Effector CD8-positive, alpha-beta T cell (primary cell): Measurements from ENCODE around the gene KIF3A.

Experiments
- DNase-seq: peaks from one replicate; lab custom pipeline; 2025; lab: John Stamatoyannopoulos, UW

Gene KIF3A

DNA sequence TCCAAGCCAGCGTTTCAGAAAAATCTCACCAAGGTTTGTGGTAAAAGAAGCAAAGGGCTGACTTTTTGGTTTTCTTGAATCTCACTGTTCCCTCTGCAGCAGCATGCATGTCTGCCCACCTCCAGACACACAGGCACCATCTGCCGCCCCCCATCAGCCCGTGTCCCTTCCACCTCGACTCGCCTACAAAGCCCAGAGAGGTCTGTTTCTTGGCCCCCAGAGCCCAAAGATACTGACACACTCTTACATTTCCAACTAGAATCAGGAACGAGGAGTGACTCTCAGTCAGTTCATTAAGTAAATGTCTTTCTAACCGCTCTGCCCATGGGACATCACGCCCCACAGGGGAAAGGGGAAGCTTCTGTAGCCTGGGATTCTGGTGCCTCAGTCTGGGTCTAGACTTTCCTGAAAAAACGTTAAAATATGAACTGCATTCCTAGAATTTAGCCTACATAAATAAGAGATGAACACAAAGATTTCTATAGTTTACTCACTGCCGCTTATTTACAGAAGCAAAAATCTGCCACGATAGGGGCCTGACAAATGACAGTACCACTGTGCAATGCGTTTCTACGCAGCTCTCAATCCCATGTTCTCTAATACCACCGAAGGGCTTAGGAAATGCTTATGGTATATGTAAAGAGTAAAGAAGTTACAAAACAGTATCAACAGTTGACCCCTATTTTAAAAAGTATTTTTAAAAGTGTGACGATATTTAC, 59.5 kb downstream of the KIF3A start:
- DNase-seq, result no peak

DNA sequence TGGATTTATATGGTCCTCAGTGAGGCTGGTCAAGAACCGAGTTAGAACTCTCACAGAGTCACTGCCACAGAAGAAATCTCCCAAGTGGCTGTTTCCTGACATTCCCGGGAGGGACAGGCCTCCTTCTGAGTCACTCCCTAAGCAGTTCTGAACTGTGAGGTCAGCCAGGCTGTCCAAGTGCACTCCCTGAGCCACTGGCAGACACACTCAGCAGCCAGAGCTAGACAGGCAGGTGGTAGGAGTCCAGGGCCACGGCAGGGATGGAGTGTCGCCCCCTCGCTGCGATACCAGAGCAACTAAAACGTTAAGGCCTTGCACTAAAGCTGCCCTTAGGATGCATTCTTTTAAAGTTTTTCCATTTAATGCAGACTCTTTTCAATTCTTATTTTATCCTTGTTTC, 60.2 kb downstream of the KIF3A start:
- DNase-seq, result no peak

DNA sequence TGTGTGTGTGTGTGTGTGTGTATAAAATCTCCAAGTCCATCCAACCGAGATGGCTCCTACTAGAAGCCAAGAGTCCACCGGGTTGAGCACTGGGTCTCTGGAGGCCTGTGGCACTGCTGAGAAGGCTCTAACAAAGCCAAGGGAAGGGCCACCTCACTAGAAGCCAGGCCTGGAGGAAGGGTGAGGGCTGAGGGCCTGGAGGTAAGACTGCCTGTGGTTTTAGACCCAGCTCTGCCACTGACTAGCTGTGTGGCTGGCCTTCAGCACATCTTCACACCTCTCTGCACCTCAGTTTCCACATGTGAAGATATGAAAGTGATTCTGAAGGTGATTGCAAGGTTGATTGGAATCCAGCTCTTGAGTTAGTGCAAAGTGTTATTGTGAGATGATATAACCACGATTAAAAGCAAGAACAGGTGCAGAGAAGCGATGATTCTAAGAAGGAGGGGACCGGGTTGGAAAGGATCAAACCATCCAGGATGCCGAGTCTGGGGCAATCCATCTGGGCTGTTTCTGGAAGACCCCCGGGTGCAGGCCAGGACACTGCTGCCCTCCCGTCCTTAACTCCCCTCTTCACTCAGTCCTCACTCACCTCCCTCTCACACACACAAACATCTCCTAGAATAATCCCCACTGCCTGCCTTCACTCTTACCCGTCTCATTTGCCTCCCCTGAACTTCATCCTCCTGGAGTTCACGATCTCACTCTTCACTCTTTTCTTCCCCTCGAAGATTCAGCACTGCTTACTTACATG, 61.2 kb downstream of the KIF3A start:
- DNase-seq, result no peak

DNA sequence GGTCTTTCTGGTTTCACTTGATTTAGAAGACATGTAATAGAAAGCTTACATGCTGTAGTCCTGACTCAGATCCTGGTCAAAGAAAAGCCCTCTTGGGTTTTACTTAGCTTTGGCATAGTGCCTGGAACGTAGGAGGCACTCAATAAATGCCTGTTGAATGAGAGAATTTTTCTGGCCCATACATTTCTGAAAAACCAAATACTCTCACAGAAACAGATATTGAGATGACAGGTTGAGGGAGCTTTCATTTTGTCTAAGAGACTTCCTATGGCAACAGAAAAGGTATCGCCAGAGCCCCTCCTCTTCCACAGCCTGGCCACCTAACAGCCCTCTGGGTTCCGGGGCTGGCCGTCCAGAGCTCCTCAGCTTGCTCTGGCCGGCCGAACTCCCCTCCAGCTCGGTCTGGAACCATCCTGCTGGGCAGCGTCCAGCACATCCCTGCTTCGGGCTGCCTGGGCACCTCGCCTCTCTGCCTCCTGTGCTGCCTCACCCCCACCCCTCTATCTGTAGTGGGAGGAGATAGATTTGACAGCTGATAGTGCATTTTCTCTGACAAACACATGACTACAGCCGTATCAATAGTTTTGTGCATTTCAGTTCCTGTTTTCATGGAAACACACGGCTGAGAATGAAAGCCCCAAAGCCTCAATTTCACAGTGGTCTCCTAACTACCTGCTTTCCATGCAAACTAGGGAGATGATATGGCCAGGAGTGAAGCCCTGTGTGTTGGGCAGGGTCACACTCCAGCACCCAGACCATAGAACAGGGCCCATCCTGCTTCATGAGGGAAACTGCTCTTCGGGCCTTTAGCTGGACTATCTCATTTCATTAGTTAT, 62.5 kb downstream of the KIF3A start:
- no peak for DNase-seq

DNA sequence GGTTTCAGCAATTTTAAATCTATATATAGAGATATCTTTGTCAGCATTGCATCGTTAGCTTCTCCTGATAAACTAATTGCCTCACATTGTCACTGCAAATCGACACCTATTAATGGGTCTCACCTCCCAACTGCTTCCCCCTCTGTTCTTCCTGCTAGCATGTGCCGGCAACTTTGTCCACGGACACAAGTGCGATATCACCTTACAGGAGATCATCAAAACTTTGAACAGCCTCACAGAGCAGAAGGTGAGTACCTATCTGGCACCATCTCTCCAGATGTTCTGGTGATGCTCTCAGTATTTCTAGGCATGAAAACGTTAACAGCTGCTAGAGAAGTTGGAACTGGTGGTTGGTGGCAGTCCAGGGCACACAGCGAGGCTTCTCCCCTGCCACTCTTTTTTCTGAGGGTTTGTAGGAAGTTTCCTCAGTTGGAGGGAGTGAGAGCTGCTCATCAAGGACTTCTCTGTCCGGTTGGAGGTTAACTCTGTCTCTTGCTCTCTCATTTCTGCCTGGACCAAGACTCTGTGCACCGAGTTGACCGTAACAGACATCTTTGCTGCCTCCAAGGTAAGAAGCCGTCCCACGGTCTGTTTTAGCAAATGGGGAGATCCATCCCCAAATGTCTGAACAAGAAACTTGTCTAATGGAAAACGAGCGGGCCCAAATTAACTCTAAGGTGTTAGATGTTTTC, 63.3 kb downstream of the KIF3A start, which contains the start of gene IL4:
TSS of gene IL4 (plus strand) at position 51 of the 692 bp plus-strand sequence. CDS start at position 113, 62 bp downstream.
- DNase-seq, result no peak

DNA sequence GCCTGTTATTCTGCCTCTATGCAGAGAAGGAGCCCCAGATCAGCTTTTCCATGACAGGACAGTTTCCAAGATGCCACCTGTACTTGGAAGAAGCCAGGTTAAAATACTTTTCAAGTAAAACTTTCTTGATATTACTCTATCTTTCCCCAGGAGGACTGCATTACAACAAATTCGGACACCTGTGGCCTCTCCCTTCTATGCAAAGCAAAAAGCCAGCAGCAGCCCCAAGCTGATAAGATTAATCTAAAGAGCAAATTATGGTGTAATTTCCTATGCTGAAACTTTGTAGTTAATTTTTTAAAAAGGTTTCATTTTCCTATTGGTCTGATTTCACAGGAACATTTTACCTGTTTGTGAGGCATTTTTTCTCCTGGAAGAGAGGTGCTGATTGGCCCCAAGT, 63.9 kb downstream of the KIF3A start:
- DNase-seq, result no peak

DNA sequence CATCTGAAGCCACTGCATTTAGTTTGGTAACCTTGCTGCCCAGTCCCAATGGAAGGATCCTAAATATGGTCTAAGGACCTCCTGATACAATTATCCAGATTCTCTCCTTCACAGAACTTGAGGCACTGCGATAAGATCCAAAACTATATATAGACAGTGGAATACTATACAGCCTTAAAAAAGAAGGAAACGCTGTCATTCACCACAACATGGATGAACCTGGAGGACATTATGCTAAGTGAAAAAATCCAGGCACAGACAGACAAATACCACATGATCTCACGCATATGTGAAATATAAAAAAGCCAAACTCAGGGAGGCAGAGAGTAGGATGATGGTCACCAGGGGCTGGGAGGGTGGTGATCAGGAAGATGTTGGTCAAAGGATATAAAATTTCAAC, 66.3 kb downstream of the KIF3A start:
- DNase-seq, result no peak

DNA sequence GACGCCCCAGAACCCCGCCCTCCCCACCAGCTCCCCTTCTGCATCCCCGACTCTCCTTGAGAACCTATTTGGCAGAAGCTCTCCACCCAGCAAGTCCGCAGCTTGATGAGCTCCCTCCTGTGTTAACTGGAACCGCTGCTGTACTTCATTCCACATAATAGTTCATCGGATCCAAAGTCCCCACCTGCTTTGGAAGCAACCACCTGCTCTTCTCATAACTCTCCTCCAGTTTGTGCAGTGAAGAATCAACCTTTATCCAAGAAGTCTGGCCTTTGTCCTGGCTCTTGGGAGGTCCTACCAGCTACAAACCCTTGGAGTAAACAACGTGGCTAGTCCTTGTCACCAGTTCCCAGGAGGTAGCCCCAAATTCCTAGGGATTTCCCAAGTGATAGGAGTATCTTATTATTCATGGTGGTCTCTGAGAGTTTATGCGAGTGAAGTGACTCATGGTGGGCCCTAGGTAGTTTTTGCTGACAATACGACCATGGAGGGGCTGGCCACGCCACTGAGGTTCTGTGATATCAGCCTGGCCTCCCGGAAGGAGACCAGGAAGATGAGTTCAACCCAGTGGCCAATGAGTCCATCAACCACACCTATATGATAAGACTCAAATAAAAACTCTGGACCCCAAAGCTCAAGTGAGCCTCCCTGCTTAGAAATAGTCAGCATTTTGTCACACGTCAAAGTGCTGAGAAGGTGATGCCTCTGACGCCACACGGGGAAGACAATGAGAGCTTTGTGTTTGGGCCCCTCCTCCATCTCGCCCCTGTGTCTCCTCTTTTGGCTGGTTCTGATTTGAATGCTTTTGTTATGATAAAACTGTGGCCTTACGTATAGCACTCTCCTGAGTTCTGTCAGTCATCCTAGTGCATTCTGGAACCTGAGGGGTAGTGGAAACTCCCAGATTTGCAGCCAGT, 67.1 kb downstream of the KIF3A start:
- no peak for DNase-seq

DNA sequence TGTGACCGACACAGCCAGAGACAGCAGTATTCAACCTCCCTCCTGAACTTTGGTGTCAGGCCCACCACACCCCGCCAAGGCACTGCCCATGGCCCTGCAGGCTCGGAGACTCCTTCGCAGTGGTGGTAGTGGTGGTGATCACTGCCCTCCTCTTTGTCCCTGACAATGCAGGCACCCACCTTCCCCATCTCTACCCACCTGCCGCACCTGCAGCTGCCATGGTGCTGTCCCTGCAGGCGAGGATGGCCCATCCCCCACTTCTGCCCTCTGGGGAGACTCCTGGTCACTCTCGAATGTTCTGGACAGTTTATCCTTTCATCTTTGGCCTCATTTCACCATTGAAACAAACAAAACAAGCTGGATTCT, 67.9 kb downstream of the KIF3A start:
- DNase-seq, result no peak

DNA sequence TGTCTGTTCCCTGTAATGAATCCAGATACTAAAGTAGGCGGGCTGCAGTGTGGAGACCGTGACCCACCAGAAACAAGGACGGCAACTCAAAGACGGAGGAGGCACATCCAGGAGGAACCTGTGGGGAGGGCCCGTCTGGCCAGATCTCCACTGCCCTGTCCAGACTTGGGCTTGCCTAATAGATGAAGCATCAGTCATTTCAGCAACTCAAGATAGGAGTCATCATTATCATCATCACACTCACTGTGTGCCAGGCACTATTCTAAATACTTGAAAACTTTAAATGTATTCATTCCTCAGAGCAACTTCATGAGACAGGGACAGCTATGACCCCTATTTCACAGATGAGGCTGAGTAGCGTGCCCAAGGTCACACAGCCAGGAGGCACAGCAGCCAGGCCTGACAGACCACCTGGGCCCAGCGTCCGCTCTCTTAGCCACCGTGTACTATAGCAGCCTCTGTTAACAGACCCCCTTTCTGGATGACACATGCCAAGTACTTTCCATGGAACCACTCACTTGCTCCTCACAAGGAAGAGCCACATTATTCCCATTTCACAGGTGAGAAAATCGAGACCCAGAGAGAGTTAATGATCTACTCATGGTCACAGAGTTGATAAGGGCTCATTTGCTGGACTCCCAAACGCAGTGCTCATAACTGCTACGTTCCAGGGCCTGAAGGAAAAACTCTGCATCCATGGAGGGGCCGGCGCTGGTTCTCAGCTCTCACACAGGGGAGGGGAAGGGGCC, 68.5 kb downstream of the KIF3A start:
- DNase-seq, result no peak

DNA sequence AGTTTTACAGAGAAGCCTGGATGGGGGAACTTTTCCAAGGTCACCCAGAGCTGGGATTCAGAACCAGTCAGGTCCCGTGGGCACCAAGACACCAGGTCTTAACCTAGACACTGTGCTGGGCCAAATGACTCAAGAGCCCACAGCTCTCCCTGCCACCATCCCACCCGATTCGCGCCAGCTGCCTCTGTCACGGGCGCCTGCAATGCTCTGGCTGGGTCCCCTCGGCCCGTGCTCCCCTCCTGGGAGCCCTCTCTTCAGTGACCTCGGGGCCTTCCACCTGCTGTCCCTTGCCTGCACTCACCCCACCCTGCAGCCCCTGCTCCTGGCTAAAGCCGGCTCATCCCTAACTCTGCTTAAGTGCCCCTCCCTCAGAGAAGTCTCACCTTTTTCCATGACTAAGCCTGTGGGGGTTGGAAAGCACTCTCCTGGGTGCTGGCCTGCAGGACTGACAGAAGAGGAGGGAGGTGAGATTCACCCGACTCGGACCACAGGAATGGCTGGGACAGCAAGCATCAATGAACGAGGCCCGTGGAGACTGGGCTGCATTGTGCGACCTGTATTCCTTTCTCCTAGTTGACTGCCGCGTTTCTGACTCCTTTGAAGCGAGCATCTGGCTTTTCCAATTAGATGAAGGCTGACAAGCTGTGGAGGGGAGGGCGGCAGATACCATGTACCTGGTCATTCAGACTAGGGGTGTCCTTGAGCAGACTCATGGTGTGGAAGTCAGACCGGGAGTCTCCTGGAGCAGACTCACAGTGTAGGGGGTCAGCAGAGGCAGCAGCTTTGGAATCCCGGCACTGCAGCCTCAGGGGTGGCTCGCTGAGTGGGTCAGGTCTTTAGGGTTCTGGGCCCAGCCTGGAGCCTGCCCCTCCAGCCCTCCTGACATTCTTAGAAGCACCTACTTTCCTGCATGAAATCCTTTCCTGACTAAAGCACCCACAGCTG, 69.3 kb downstream of the KIF3A start:
- no peak for DNase-seq

DNA sequence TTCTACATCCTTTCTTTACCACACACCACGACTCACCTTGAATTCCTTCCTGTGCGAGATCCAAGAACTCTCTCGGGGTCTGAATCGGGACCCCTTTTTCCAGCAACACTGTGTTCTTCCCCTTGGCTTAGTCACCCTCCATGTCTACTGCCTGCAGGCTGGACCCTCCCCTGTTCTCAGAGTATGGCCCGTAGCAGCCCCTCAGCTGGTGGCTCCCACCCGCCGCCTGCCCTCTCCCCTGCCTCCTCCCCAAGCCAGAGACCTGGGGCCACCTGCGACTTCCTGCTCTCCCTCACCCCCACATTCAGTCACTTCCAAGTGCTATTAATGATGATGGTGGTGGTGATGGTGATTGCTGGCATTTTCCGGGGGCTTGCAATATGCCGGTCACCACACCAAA, 70.0 kb downstream of the KIF3A start:
- no peak for DNase-seq

DNA sequence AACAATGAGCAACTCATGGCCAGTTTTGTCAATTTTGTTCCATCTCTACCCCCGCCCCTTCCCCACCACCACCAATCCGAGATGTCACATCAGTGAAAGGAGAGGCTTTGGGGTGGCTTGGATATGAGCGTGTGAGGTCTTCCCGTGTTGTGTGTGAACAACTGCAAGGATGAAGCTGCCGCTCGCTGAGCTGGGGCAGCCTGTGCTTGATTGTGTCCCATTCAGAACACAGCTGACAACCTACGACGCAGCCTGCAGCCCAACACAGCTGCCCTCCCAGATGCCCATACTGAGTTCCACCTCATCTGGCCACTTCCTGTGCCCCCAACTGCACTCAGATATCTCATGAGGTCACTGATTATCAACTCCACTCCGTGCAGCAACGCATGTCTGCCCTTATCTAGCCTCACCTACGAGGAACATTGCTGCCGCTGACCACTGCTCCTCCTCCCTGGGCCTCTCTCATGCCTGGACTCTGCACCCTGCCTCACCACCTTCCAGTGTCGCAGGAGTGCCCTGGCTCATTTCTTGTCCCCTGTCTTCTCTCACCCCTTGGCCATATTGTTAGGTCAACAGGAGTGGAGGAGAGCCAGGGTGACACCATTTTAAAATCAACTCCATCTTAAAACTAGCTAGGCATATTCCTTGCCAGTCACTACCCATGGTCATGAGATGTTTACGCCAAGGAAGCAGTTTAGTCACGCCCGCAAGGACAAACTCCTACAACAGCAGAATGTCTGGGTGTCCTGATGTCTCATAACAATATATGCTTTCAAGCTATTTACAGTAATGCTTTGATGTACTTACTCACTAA, 70.8 kb downstream of the KIF3A start:
- no peak for DNase-seq

DNA sequence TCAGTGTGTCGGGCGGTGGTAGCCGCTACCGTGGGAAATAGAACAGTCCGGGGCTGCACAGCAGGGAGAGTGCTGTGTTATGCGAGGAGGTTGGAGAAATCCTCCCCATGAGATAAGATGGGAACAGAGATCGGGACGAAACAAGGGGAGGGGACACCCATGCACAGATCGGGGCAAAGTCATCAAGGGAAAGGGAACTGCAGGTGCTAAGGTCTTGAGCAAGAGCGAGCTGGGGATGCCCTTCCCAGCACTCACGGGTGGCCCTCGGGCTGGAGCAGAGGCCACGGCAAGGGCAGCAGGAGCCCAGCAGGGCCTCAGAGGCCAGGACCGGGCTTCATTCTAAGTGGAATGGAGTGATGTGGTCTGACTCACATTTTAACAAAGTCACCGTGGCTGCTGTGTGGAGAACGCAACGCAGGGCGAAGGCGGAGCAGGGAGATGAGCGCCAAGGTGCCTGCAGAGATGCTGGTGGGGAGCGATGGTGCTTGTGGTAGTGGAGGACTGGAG, 71.7 kb downstream of the KIF3A start:
- DNase-seq, result no peak

DNA sequence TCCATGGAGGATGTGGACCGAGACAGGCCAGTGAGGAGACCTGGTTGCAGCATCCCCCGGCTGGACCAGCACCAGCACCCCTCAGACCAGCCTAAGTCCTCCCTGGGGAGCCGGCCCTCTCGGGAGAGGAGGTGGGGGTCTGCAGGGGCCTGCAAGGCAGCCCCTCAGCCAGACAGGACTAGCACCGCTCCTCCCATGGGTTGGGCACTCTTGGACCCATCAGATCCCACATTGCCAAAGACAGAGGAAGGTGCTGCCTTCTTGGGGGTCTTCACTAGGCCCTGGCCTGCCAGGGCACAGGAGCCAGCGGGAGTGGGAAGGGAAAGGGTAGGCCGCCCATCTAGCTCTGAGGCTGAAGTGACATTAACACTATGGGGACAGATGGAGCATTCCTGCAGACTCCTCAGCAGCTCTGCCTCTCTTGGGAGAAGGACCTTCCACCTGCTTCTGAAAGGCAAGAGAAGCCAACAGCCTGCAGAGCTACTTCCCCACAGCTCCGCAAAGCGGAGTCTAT, 72.6 kb downstream of the KIF3A start:
- no peak for DNase-seq

DNA sequence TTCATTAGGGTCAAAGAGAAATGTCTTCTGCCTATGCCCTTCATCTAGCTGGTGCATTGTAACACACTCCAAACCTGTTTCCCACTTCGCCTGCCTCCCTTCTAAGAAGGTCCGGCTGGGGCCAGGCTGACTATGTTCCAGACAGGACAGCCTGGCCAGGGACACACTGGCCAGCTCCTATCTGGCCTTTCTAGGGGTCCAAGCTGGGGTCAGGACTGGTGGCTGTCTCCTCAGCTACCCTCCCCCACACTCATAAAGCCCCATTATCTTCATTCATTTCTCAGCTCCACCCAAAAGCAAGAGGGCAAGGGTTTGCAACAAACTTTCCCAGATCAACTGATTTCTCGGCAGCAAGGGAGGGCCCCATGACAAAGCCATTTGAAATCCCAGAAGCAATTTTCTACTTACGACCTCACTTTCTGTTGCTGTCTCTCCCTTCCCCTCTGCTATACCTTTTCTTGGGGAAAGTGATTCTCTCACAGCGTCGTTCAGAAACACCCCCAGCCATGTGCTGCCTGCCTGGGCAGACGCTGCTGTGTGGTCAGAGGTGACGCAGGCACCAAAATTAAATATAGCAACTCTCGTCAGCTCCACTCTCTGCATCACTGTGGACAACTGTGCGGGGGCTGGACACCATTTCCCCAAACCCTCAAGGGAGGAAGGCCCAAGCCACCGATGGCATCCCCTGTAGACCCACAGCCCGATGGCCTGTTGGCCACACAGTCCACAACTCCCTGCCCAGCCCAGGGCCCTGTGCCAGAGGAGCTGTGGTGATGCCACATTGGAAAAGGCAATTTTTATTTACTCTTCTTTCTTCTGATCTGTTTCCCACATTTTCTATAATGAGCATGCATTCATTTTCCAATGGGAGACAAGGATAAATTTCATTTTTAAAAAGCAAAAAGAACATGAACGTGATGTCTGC, 73.3 kb downstream of the KIF3A start:
- DNase-seq, result no peak
